ENCODE results near the gene SFRP5.

The SFRP5 gene

DNA sequence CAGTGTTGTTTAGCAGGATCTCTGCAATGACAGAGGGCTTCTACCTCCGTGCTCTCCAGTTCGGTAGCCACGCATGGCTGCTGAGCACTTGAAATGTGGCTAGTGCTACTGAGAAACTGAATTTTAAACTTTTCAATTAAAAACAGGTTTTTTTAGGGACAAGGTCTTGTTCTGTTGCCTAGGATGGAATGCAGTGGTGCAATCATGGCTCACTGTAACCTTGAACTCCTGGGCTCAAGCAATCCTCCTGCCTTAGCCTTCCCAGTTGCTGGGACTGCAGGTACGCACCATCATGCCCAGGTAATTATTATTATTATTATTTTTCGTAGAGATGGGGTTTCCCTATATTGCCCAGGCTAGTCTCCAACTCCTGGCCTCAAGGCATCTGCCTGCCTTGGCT, 13.4 kb upstream of the SFRP5 start:
- DNase-seq (ENCODE audit: low spot score), result no peak
- TF ChIP-seq, protein P1, sequence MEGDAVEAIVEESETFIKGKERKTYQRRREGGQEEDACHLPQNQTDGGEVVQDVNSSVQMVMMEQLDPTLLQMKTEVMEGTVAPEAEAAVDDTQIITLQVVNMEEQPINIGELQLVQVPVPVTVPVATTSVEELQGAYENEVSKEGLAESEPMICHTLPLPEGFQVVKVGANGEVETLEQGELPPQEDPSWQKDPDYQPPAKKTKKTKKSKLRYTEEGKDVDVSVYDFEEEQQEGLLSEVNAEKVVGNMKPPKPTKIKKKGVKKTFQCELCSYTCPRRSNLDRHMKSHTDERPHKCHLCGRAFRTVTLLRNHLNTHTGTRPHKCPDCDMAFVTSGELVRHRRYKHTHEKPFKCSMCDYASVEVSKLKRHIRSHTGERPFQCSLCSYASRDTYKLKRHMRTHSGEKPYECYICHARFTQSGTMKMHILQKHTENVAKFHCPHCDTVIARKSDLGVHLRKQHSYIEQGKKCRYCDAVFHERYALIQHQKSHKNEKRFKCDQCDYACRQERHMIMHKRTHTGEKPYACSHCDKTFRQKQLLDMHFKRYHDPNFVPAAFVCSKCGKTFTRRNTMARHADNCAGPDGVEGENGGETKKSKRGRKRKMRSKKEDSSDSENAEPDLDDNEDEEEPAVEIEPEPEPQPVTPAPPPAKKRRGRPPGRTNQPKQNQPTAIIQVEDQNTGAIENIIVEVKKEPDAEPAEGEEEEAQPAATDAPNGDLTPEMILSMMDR (IDR thresholded peaks at IDR 0.05; ENCODE audit: extremely low read depth, missing control alignments), result no peak

DNA sequence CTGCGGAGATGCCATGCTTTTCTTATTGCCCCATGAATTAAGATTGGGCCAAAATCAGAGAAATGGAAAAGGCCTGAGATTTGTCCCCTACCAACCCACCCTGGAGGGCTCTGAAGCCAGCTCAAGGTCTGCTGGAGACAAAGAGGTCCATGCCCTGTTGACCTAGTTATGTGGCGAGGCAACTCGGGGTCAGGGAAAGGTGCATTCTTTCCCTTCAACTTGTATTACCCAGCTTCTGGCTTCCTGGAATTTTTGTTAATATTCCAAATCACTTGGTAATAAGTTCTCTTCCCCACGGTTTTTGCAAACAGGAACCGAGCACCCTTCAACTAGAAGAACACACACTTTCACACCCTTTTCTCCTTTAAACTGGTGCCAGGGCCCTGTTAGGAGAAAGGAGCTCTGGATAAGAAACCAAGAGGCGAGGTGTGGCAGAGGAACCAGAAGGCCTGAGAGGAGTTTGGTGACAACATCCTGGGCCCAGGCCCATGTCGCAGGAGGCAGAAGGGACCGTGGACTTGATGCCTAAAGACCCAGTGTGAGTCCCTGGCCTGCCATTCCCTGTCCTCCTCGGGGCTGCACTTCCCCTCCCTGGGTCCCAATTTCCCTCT, 12.5 kb upstream of the SFRP5 start:
- no peak for DNase-seq (ENCODE audit: low spot score)
- TF ChIP-seq, protein P1 (IDR thresholded peaks at IDR 0.05; ENCODE audit: extremely low read depth, missing control alignments), result no peak

DNA sequence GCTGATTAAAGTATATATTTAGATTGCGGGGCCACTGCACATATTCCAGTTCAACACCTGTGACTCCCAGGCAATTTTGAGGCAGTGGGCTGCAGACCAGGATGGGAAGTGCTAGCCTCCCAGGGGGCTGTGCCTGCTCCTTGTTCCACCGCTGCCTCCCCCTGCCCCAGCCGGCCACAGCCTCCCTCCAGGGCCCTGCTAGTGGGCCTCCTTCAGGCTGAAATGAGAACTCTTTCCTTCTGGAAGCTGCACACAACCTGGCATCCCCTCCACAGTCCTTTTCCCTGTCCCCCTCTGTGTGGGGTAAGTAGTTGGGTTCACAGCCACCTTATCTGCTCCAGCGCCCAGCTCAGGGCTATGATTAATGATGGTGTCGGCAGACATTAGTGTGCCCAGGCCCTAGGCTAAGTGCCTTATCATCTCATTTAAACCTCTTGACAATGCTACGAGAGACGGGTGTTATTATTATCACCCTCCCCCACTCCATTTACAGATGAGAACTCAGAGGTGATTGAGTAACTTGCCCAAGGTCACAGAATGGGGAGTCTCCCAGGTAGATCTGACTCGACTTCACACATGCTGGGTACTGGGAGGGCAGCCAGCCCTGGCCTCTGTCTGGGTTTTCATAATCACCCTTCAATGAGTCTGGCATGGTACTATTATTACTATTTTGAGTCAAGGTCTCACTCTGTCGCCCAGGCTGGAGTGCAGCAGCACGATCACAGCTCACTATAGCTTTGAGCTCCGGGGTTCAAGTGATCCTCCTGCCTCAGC, 10.8 kb upstream of the SFRP5 start:
- DNase-seq (ENCODE audit: low spot score), result no peak
- TF ChIP-seq, protein P1 (IDR thresholded peaks at IDR 0.05; ENCODE audit: extremely low read depth, missing control alignments), result no peak

DNA sequence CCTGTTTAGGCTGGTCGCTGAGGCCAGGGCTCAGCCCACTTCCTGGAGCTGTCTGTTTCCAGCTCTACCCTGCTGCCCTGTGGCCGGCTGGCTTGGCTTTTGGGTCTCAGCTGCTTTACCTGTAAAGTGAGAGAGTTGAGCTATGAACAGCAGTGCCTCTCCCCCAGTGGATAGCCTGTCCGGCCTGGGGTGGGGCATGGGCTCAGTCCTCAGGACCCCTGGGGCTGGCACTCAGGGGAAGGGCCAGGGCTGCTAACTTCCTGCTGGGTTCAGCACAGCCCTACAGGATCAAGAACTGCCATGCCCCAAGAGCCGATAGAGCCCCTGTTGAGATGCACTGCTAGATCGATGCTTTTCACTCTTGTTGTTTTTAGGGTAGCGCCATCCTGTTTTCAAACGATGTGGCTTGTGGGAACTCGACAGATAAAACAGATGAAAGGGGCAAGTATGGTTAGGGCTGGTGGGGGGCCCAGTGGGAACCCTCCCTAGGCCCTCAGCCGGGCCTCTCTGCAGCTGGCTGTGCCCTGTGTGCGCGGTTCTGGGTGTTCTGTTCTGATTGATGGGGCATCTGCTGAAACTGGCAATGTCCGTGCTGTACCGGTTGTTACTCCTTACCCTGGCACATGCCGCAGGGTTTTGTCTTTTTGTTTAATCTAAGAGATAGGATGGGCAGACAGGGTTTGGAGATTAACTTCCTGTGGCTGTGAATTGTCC, 10.0 kb upstream of the SFRP5 start:
- TF ChIP-seq, protein P1 (IDR thresholded peaks at IDR 0.05; ENCODE audit: extremely low read depth, missing control alignments), result no peak

DNA sequence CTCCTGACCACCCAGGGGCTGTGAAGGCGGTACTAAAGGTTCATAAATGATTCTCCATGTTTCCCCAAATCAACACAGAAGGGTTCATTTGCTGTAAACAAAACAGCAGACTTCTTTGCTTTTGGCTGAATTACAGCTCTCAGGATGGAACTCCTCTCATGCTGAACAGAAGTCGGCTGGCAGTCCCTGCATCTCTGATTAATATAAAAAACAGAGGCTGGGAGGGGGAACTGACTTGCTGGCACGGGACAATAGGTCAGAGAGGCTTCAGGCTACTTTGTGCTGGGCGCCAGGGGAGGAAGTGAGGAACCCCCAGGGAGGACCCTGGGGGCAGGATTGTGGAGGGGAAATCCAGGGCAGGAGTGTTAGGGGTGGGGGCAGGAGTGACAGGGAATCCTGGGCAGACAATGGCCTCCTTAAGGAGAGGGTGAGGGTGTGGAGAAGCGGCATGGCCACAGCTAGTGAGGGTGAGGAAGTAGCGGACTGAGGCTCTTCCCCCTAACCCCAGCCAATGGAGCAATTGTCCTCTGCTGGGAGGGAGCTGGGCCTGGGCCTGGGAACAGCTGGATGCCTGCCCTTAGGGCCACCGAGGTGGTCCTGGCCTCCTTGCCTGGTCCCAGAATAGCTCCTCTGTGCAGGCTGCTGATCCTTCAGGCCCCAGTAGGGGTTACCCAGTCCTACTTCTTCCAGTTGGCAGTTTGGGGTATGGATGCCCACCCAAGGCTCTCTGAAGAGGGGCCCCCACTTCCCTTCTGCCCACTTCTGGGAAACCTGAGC, 9.2 kb upstream of the SFRP5 start:
- TF ChIP-seq, protein P1 (IDR thresholded peaks at IDR 0.05; ENCODE audit: extremely low read depth, missing control alignments), result no peak
- DNase-seq (ENCODE audit: low spot score), result no peak

More for the DNA sequence above, 10.0 kb upstream of the SFRP5 start:
- no peak for DNase-seq (ENCODE audit: low spot score)

DNA sequence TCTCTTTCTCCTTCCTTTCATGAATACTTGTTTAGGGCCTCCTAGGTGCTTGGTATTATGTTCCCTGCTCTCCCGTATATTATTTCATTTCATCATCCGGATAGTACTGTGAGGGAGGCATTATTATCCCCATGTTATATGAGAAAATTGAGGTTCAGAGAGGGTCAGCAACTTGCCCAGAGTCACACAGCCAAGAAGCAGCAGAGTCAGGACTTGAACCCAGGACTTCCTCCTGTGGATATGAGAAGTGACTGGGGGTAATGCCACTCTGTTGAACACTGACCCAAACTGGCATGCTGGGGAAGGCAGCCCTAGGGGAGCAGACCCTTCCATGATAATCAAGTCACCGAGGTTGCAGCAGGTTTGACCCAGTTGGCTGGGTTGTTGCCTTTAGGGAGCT, 8.2 kb upstream of the SFRP5 start:
- TF ChIP-seq, protein P1 (IDR thresholded peaks at IDR 0.05; ENCODE audit: extremely low read depth, missing control alignments), result no peak
- DNase-seq (ENCODE audit: low spot score), result no peak
